Stomach (tissue), 9 donors: ENCODE data around the gene CHCHD2. TPM values are rescaled to one million over a fixed set of nuclear protein-coding genes. Genes with fewer than 3 reads are reported as not detected.
A peak's percentile ranks its signal among the peaks of the same experiment; 100 is the strongest.
"Not testable (repeated sequence)": the region's sequence is repeated elsewhere in the genome, so short reads cannot be mapped to it uniquely, and the experiment has no call there.

Experiments used
- DNase-seq, 2 donors: peaks; one replicate each; pipeline versions ENCODE4 v3.0.0 to v3.0.0-alpha.2; 2013 to 2019
- H3K27ac ChIP-seq, 5 donors: fragments of 200-600 bp in 4 of 5; sonication (generic) in 4 of 5; one replicate each; pipeline ENCODE4 v1.5.1; 2013 to 2019; ENCODE audit warnings: mild to moderate bottlenecking in 1 of 5, moderate library complexity in 1 of 5
- H3K27me3 ChIP-seq, 3 donors: fragments of 200-600 bp; sonication (generic); one replicate each; pipeline ENCODE4 v1.5.1; 2017 to 2019; ENCODE audit warnings: mixed run types in 1 of 3
- H3K36me3 ChIP-seq, 4 donors: fragments of 200-600 bp; sonication (generic); 1 replicate in 3 of 4; 2 replicates in 1 of 4; pipeline ENCODE4 v1.5.1; 2016 to 2019
- H3K4me1 ChIP-seq, 4 donors: fragments of 200-600 bp; sonication (generic); one replicate each; pipeline ENCODE4 v1.5.1; 2016 to 2019
- H3K4me3 ChIP-seq, 4 donors: fragments of 200-600 bp; sonication (generic) in 3 of 4; one replicate each; pipeline ENCODE4 v1.5.1; 2016 to 2019; ENCODE audit warnings: mild to moderate bottlenecking in 1 of 4
- H3K9me3 ChIP-seq, 4 donors: fragments of 200-600 bp; sonication (generic); one replicate each; pipeline ENCODE4 v1.5.1; 2016 to 2019
- CTCF ChIP-seq, 7 experiments: fragments of 450-650 bp in 4 of 7; fragments of 200-600 bp in 3 of 7; sonication (generic) in 3 of 7; IDR thresholded peaks; one replicate each; pipeline ENCODE4 v1.5.1; 2016 to 2019; ENCODE audit warnings: antibody characterized with exemption in 7 of 7, control low read depth in 2 of 7, mild to moderate bottlenecking in 1 of 7
- EP300 ChIP-seq: sonication (generic); formaldehyde crosslinking; IDR thresholded peaks from one replicate; pipeline ENCODE4 v1.6.1; 2017; ENCODE audit warnings: antibody characterized with exemption
- POLR2A ChIP-seq, 4 donors: fragments of 450-650 bp; IDR thresholded peaks; one replicate each; pipeline ENCODE4 v1.6.1; 2016; ENCODE audit warnings: antibody characterized with exemption in 4 of 4, control low read depth in 2 of 4, mild to moderate bottlenecking in 1 of 4, moderate library complexity in 1 of 4
- POLR2AphosphoS5 ChIP-seq, 3 donors: sonication (generic); formaldehyde crosslinking; IDR thresholded peaks; one replicate each; pipeline ENCODE4 v1.6.1; 2016; ENCODE audit warnings: antibody characterized with exemption in 3 of 3
- WGBS, 5 donors: extraction: QIAGEN DNeasy Blood & Tissue Kit in 3 of 5; methylation state at CpG; one replicate each; pipeline versions ENCODE4 v1.1.5 to v1.1.7; 2013 to 2018; 5-methylcytosine and 5-hydroxymethylcytosine counted together
- intact Hi-C: fragments of 100-400 bp; cut with DNase I; formaldehyde crosslinking; loops from one replicate; pipeline ENCODE4 v1.15.1; 2023; ENCODE audit warnings: low total_unique reads
- polyA plus RNA-seq, 3 donors: library from polyadenylated mRNA; stranded (reverse); fragments of 200-250 nt; gene quantifications; one replicate each; pipeline ENCODE4 v1.2.3, GENCODE V29; 2013
- total RNA-seq, 5 donors: library from RNA; depleted of rRNA; stranded (reverse); fragments of >200 nt; gene quantifications; one replicate each; pipeline versions ENCODE4 v1.1.0 to v1.2.3, GENCODE V29; 2014 to 2016
- donor health status: healthy with polysubstance abuse.
- donor health status: Bipolar disorder and iron deficiency.
- donor health status: healthy.

Gene CHCHD2
- total and polyA plus RNA-seq, 8 donors = 43.7 to 710 (median 215) TPM

GRCh38 chr7:56078196-56078595, 28.1 kb downstream of the CHCHD2 start:
- 92 to 99% (median 94%) methylated on average over 11 to 16 of the region's 16 CpGs for whole genome bisulfite sequencing, 5 donors
- no peak for DNase-seq
- peak overlapping the region in 2 of 5 donors; percentile 55 to 75 for H3K27ac ChIP-seq
- peaks cover 28 to 62% (median 44%) of the 10 kb centered on the region in 4 donors for H3K36me3 ChIP-seq
- TF ChIP-seq CTCF (IDR thresholded peaks at IDR 0.05) (no peak), EP300 (no peak), POLR2A (IDR thresholded peaks at IDR 0.05) (no peak), POLR2AphosphoS5 (IDR thresholded peaks at IDR 0.05) (no peak)
- H3K9me3 ChIP-seq = no peaks in the 10 kb centered on the region
- no peak overlapping the region for H3K4me3 ChIP-seq
- H3K4me1 ChIP-seq = peaks cover 21 to 37% (median 29%) of the 10 kb centered on the region in 4 donors
- intact Hi-C loops = no loop called here
- no peaks in the 10 kb centered on the region for H3K27me3 ChIP-seq

GRCh38 chr7:56077681-56078080, 28.6 kb downstream of the CHCHD2 start:
- Histone ChIP-seq H3K4me1 (peaks cover 20 to 33% (median 27%) of the 10 kb centered on the region in 4 donors), H3K4me3 (no peak overlapping the region), H3K9me3 (no peaks in the 10 kb centered on the region), H3K36me3 (peaks cover 28 to 67% (median 48%) of the 10 kb centered on the region in 4 donors), H3K27ac (no peak overlapping the region), H3K27me3 (no peaks in the 10 kb centered on the region)
- intact Hi-C loops = no loop called here
- 83 to 96% (median 94%) methylated on average over 3 of the region's 3 CpGs for WGBS, 5 donors
- TF ChIP-seq POLR2A (IDR thresholded peaks at IDR 0.05) (no peak), EP300 (no peak), POLR2AphosphoS5 (IDR thresholded peaks at IDR 0.05) (no peak), CTCF (IDR thresholded peaks at IDR 0.05) (no peak)
- no peak for DNase-seq

- no peak for TF ChIP-seq EP300
- peak in 5 of 7 experiments; percentile 81 to 98 (median 93) for TF ChIP-seq CTCF (IDR thresholded peaks at IDR 0.05)
- TF ChIP-seq POLR2AphosphoS5 (IDR thresholded peaks at IDR 0.05) = peak; percentile 10 to 85 (median 42)
- peak; percentile 93 to 97 for DNase-seq
- intact Hi-C loops = loop anchor here (5.0 kb wide), 1 partner anchor 72 kb away; no protein-coding TSS in a partner anchor
- Histone ChIP-seq H3K9me3 (no peaks in the 10 kb centered on the region), H3K36me3 (peaks cover 23 to 73% (median 60%) of the 10 kb centered on the region in 4 donors), H3K4me3 (no peak overlapping the region), H3K4me1 (peaks cover 13 to 20% (median 17%) of the 10 kb centered on the region in 4 donors), H3K27me3 (no peaks in the 10 kb centered on the region), H3K27ac (peak overlapping the region in 4 of 5 donors; percentile 41 to 77 (median 46))
- WGBS, 5 donors = 8 to 19% (median 14%) methylated on average over 19 of the region's 19 CpGs
Measured at GRCh38 chr7:56074371-56074791, 31.9 kb downstream of the CHCHD2 start.

GRCh38 chr7:56066376-56066775, 39.9 kb downstream of the CHCHD2 start:
- DNase-seq, H3K27ac ChIP-seq, H3K9me3 ChIP-seq, H3K4me3 ChIP-seq, H3K27me3 ChIP-seq, intact Hi-C loops: not testable (repeated sequence)
- peaks cover 18 to 60% (median 55%) of the 10 kb centered on the region in 4 donors for H3K36me3 ChIP-seq
- H3K4me1 ChIP-seq = peaks cover 12 to 39% (median 27%) of the 10 kb centered on the region in 4 donors
- 92 to 99% (median 96%) methylated on average over 13 of the region's 13 CpGs for WGBS, 5 donors
